ENCODE results near the gene DPH7.
A peak's percentile ranks its signal among the peaks of the same experiment; 100 is the strongest.
"Not testable (repeated sequence)": the region's sequence is repeated elsewhere in the genome, so short reads cannot be mapped to it uniquely, and the experiment has no call there.

The DPH7 gene

GRCh38 chr9:137580209-137580953, 1.7 kb upstream of the DPH7 start:
- no peak for DNase-seq

GRCh38 chr9:137579259-137579604, 507 bp upstream of the DPH7 start:
- DNase-seq = no peak

- no peak for DNase-seq
Measured at GRCh38 chr9:137575716-137576411, 2.9 kb downstream of the DPH7 start.

GRCh38 chr9:137575364-137575715, 3.4 kb downstream of the DPH7 start:
- DNase-seq = no peak

GRCh38 chr9:137574192-137574591, 4.5 kb downstream of the DPH7 start:
- DNase-seq = no peak

GRCh38 chr9:137570566-137570965, 8.2 kb downstream of the DPH7 start:
- no peak for DNase-seq

GRCh38 chr9:137569609-137570203, 9.0 kb downstream of the DPH7 start:
- no peak for DNase-seq

GRCh38 chr9:137568445-137568844, 10.3 kb downstream of the DPH7 start:
- DNase-seq = not testable (repeated sequence)

GRCh38 chr9:137564817-137565411, 13.8 kb downstream of the DPH7 start:
- no peak for DNase-seq

- DNase-seq = no peak
Measured at GRCh38 chr9:137564134-137564533, 14.6 kb downstream of the DPH7 start.

- no peak for DNase-seq
Measured at GRCh38 chr9:137558127-137558526, 20.6 kb downstream of the DPH7 start.

- DNase-seq = no peak
Measured at GRCh38 chr9:137556069-137556838, 22.5 kb downstream of the DPH7 start.

GRCh38 chr9:137555179-137555578, 23.5 kb downstream of the DPH7 start:
- DNase-seq = no peak

- DNase-seq = no peak
Measured at GRCh38 chr9:137554349-137554748, 24.4 kb downstream of the DPH7 start.

- DNase-seq = not testable (repeated sequence)
Measured at GRCh38 chr9:137553654-137554053, 25.1 kb downstream of the DPH7 start.

- DNase-seq = peak; percentile 24
Measured at GRCh38 chr9:137552022-137552768, 26.5 kb downstream of the DPH7 start.

- DNase-seq = peak; percentile 88
Measured at GRCh38 chr9:137551264-137552021, 27.3 kb downstream of the DPH7 start, which contains the start of gene MRPL41. Gene MRPL41 (plus strand): TSS chr9:137551879. CDS start chr9:137552082, 203 bp downstream.

- DNase-seq = not testable (repeated sequence)
Measured at GRCh38 chr9:137550958-137551263, 27.8 kb downstream of the DPH7 start.

GRCh38 chr9:137550231-137550621, 28.5 kb downstream of the DPH7 start, which contains the start of gene PNPLA7:
Gene PNPLA7 (minus strand): TSS chr9:137550402. CDS start chr9:137550197, 205 bp downstream.
- DNase-seq = peak; percentile 42

GRCh38 chr9:137547687-137548543, 30.8 kb downstream of the DPH7 start:
- DNase-seq = no peak

All from central memory CD4-positive, alpha-beta T cell (primary cell).